Activated CD4-positive, CD25-positive, alpha-beta regulatory T cell treated with anti-CD3 and anti-CD28 coated beads, Interleukin-2, amount 50 U/mL, for 24 hours (primary cell): ENCODE measurements around the gene SLC6A18.

Experiments used
- ATAC-seq, 2 donors: fragments of 150-1000 bp; cut with Tn5 transposase; one replicate each; pipeline ENCODE4 v1.10.0; 2021; ENCODE audit warnings: mild to moderate bottlenecking in 1 of 2, moderate library complexity in 1 of 2

The SLC6A18 gene

GRCh38 chr5:1203968-1204692, 21.1 kb upstream of the SLC6A18 start:
- ATAC-seq, result no peak

- no peak for ATAC-seq
These were observed 20.4 kb upstream of the SLC6A18 start for GRCh38 chr5:1204693-1205242.

GRCh38 chr5:1205255-1206180, 19.7 kb upstream of the SLC6A18 start:
- ATAC-seq, result no peak

- no peak for ATAC-seq
These were observed 18.4 kb upstream of the SLC6A18 start for GRCh38 chr5:1206521-1207412.

GRCh38 chr5:1207555-1207954, 17.6 kb upstream of the SLC6A18 start:
- no peak for ATAC-seq

GRCh38 chr5:1208221-1208742, 16.9 kb upstream of the SLC6A18 start:
- ATAC-seq, result no peak

- ATAC-seq, result no peak
These were observed 16.3 kb upstream of the SLC6A18 start for GRCh38 chr5:1208743-1209488.

- ATAC-seq, result no peak
These were observed 15.7 kb upstream of the SLC6A18 start for GRCh38 chr5:1209489-1209852.

- ATAC-seq, result no peak
These were observed 15.0 kb upstream of the SLC6A18 start for GRCh38 chr5:1209896-1210776.

- no peak for ATAC-seq
These were observed 14.3 kb upstream of the SLC6A18 start for GRCh38 chr5:1210832-1211251.

GRCh38 chr5:1211701-1212100, 13.5 kb upstream of the SLC6A18 start:
- ATAC-seq, result no peak

GRCh38 chr5:1212271-1212670, 12.9 kb upstream of the SLC6A18 start:
- ATAC-seq, result no peak

- no peak for ATAC-seq
These were observed 12.3 kb upstream of the SLC6A18 start for GRCh38 chr5:1212881-1213280.

GRCh38 chr5:1213508-1214162, 11.5 kb upstream of the SLC6A18 start:
- ATAC-seq, result no peak

GRCh38 chr5:1214163-1214935, 10.8 kb upstream of the SLC6A18 start:
- no peak for ATAC-seq

- ATAC-seq, result no peak
These were observed 10.3 kb upstream of the SLC6A18 start for GRCh38 chr5:1214936-1215220.

- ATAC-seq, result no peak
These were observed 9.7 kb upstream of the SLC6A18 start for GRCh38 chr5:1215320-1216096.

GRCh38 chr5:1216211-1216917, 8.8 kb upstream of the SLC6A18 start:
- no peak for ATAC-seq
